Activated CD4-positive, alpha-beta memory T cell treated with anti-CD3 and anti-CD28 coated beads, Interleukin-2, amount 10 ng/mL, durations not matched to agents 7 days and 5 days (primary cell): Measurements from ENCODE around the gene RIT1. TPM values are rescaled to one million over a fixed set of nuclear protein-coding genes. Genes with fewer than 3 reads are reported as not detected.

ENCODE experiments used
- CTCF ChIA-PET: fragments of 350-600 bp; sonication (Branson Sonifier 250); formaldehyde crosslinking; loops from one replicate; lab custom pipeline; 2021; ENCODE audit warnings: antibody characterized with exemption, inconsistent platforms; lab: Charles Lee
- POLR2A ChIA-PET: fragments of 350-600 bp; sonication (Branson Sonifier 250); formaldehyde crosslinking; loops from one replicate; lab custom pipeline; 2021; ENCODE audit warnings: antibody characterized with exemption; lab: Charles Lee
- DNase-seq: peaks from one replicate; pipeline ENCODE4 v3.0.0-alpha.2; 2020
- H3K27ac Mint-ChIP-seq: one replicate; pipeline ENCODE4 v1.8.0; 2021; ENCODE audit warnings: mild to moderate bottlenecking, mixed read lengths
- H3K27me3 Mint-ChIP-seq: one replicate; pipeline ENCODE4 v1.8.0; 2021; ENCODE audit warnings: mixed read lengths
- H3K36me3 Mint-ChIP-seq: one replicate; pipeline ENCODE4 v1.8.0; 2021; ENCODE audit warnings: low read depth, mixed read lengths
- H3K4me1 Mint-ChIP-seq: one replicate; pipeline ENCODE4 v1.8.0; 2021; ENCODE audit warnings: mixed read lengths
- H3K4me3 Mint-ChIP-seq: one replicate; pipeline ENCODE4 v1.8.0; 2021; ENCODE audit warnings: mild to moderate bottlenecking, mixed read lengths
- H3K9me3 Mint-ChIP-seq: one replicate; pipeline ENCODE4 v1.8.0; 2021; ENCODE audit warnings: mixed read lengths
- total RNA-seq, 2 experiments: library from RNA; stranded (reverse); gene quantifications; one replicate each; pipeline ENCODE4 v1.2.3, GENCODE V29; 2021

Gene RIT1
- total RNA-seq, 2 experiments from 2014 or later = 25.0 to 30.9 TPM

- peak overlapping the region; percentile 67 for H3K27ac Mint-ChIP-seq
- CTCF ChIA-PET = interaction anchor here (0.8 to 2.1 kb wide), 6 partner anchors 8 to 122 kb away, joined by 3 to 10 read pairs (median 3); no protein-coding TSS in a partner anchor
- H3K4me3 Mint-ChIP-seq = no peak overlapping the region
- POLR2A ChIA-PET = interaction anchor here (0.8 to 5.4 kb wide), 7 partner anchors 10 to 45 kb away, joined by 3 to 67 read pairs (median 6); partner anchors contain the start of genes ARHGEF2 and KHDC4
- no peak for DNase-seq
- peaks cover 29% of the 10 kb centered on the region for H3K36me3 Mint-ChIP-seq
- no peaks in the 10 kb centered on the region for H3K27me3 Mint-ChIP-seq
- no peaks in the 10 kb centered on the region for H3K9me3 Mint-ChIP-seq
- peaks cover 69% of the 10 kb centered on the region for H3K4me1 Mint-ChIP-seq
Observed at GRCh38 chr1:155944444-155944799, 33.3 kb upstream of the RIT1 start.

GRCh38 chr1:155942578-155943141 is 31.5 kb upstream of the RIT1 start:
- DNase-seq = no peak
- H3K4me3 Mint-ChIP-seq = no peak overlapping the region
- POLR2A ChIA-PET = interaction anchor here (1.0 to 6.0 kb wide), 4 partner anchors 9 to 36 kb away, joined by 3 to 67 read pairs (median 40); partner anchors contain the start of genes ARHGEF2 and KHDC4

GRCh38 chr1:155941845-155942531 is 30.8 kb upstream of the RIT1 start:
- peaks cover 18% of the 10 kb centered on the region for H3K36me3 Mint-ChIP-seq
- H3K4me3 Mint-ChIP-seq = no peak overlapping the region
- peak overlapping the region; percentile 77 for H3K27ac Mint-ChIP-seq
- H3K27me3 Mint-ChIP-seq = no peaks in the 10 kb centered on the region
- CTCF ChIA-PET = interaction anchor here (0.8 to 1.8 kb wide), 2 partner anchors 8 to 15 kb away, joined by 4 to 8 read pairs; partner anchors contain the start of gene KHDC4
- DNase-seq = no peak
- H3K4me1 Mint-ChIP-seq = peaks cover 66% of the 10 kb centered on the region
- POLR2A ChIA-PET = interaction anchor here (4.5 to 6.0 kb wide), 3 partner anchors 8 to 37 kb away, joined by 18 to 67 read pairs (median 63); partner anchors contain the start of genes ARHGEF2 and KHDC4
- no peaks in the 10 kb centered on the region for H3K9me3 Mint-ChIP-seq

More at GRCh38 chr1:155942578-155943141, 31.5 kb upstream of the RIT1 start:
- CTCF ChIA-PET = interaction anchor here (0.8 to 2.1 kb wide), 4 partner anchors 8 to 124 kb away, joined by 3 to 10 read pairs (median 6); partner anchors contain the start of gene KHDC4
- Mint-ChIP-seq H3K9me3 (no peaks in the 10 kb centered on the region), H3K4me1 (peaks cover 72% of the 10 kb centered on the region), H3K36me3 (peaks cover 22% of the 10 kb centered on the region), H3K27me3 (no peaks in the 10 kb centered on the region), H3K27ac (peak overlapping the region; percentile 77)

- DNase-seq = no peak
- Mint-ChIP-seq H3K4me1 (peaks cover 59% of the 10 kb centered on the region), H3K27me3 (no peaks in the 10 kb centered on the region), H3K4me3 (no peak within 1 kb of the TSS), H3K9me3 (no peaks in the 10 kb centered on the region), H3K36me3 (peaks cover 10% of the 10 kb centered on the region), H3K27ac (peak within 1 kb of the TSS; percentile 77)
- ChIA-PET POLR2A (interaction anchor here (0.8 to 6.0 kb wide), 6 partner anchors 10 to 47 kb away, joined by 4 to 63 read pairs (median 12); partner anchors contain the start of gene ARHGEF2), CTCF (interaction anchor here (0.7 to 5.6 kb wide), 6 partner anchors 14 to 691 kb away, joined by 3 to 65 read pairs (median 4); partner anchors contain the start of gene ARHGEF2)
Observed at GRCh38 chr1:155940993-155941844, 30.1 kb upstream of the RIT1 start, which contains the start of gene RXFP4. TSS of gene RXFP4 (plus strand) at chr1:155941638. CDS start at chr1:155941710, 72 bp downstream.

GRCh38 chr1:155940482-155940992 is 29.4 kb upstream of the RIT1 start:
- H3K9me3 Mint-ChIP-seq = no peaks in the 10 kb centered on the region
- H3K27me3 Mint-ChIP-seq = no peaks in the 10 kb centered on the region
- H3K36me3 Mint-ChIP-seq = peaks cover 8% of the 10 kb centered on the region
- POLR2A ChIA-PET = interaction anchor here (0.8 to 6.0 kb wide), 7 partner anchors 11 to 48 kb away, joined by 3 to 63 read pairs (median 7); partner anchors contain the start of gene ARHGEF2
- no peak for DNase-seq
- H3K27ac Mint-ChIP-seq = peak overlapping the region; percentile 77
- no peak overlapping the region for H3K4me3 Mint-ChIP-seq
- peaks cover 57% of the 10 kb centered on the region for H3K4me1 Mint-ChIP-seq
- CTCF ChIA-PET = interaction anchor here (0.7 to 5.6 kb wide), 6 partner anchors 13 to 690 kb away, joined by 3 to 65 read pairs (median 4); partner anchors contain the start of gene ARHGEF2

GRCh38 chr1:155938220-155938627 is 27.1 kb upstream of the RIT1 start:
- CTCF ChIA-PET = interaction anchor here (0.6 to 5.6 kb wide), 19 partner anchors 10 to 712 kb away, joined by 3 to 65 read pairs (median 4); partner anchors contain the start of gene ARHGEF2
- DNase-seq = peak; percentile 46
- Mint-ChIP-seq H3K9me3 (no peaks in the 10 kb centered on the region), H3K4me1 (peaks cover 46% of the 10 kb centered on the region), H3K4me3 (no peak overlapping the region), H3K36me3 (no peaks in the 10 kb centered on the region), H3K27ac (no peak overlapping the region), H3K27me3 (no peaks in the 10 kb centered on the region)
- POLR2A ChIA-PET = interaction anchor here (0.7 to 6.0 kb wide), 7 partner anchors 14 to 127 kb away, joined by 3 to 63 read pairs (median 4); partner anchors contain the start of gene ARHGEF2

GRCh38 chr1:155934936-155935590 is 23.9 kb upstream of the RIT1 start:
- Mint-ChIP-seq H3K36me3 (peaks cover 24% of the 10 kb centered on the region), H3K4me1 (peaks cover 45% of the 10 kb centered on the region), H3K27ac (no peak overlapping the region), H3K27me3 (no peaks in the 10 kb centered on the region), H3K9me3 (no peaks in the 10 kb centered on the region), H3K4me3 (no peak overlapping the region)
- no peak for DNase-seq
- ChIA-PET CTCF (interaction anchor here (0.5 to 6.8 kb wide), 13 partner anchors 8 to 192 kb away, joined by 3 to 61 read pairs (median 7); partner anchors contain the start of genes ARHGEF2 and SYT11), POLR2A (interaction anchor here (0.7 to 4.4 kb wide), 21 partner anchors 9 to 194 kb away, joined by 3 to 68 read pairs (median 5); partner anchors contain the start of genes ARHGEF2, GON4L, RIT1 and SSR2)

GRCh38 chr1:155934097-155934935 is 23.2 kb upstream of the RIT1 start, which contains the start of gene KHDC4:
TSS of gene KHDC4 (minus strand) at chr1:155934413. CDS start at chr1:155934373, 40 bp downstream.
- POLR2A ChIA-PET = interaction anchor here (0.6 to 4.4 kb wide), 31 partner anchors 10 to 397 kb away, joined by 3 to 68 read pairs (median 5); partner anchors contain the start of genes ARHGEF2, GON4L, RIT1 and SMG5
- Mint-ChIP-seq H3K4me1 (peaks cover 45% of the 10 kb centered on the region), H3K27ac (no peak within 1 kb of the TSS), H3K27me3 (no peaks in the 10 kb centered on the region), H3K9me3 (no peaks in the 10 kb centered on the region), H3K4me3 (no peak within 1 kb of the TSS), H3K36me3 (peaks cover 29% of the 10 kb centered on the region)
- CTCF ChIA-PET = interaction anchor here (0.5 to 6.8 kb wide), 15 partner anchors 9 to 193 kb away, joined by 3 to 61 read pairs (median 4); partner anchors contain the start of genes ARHGEF2 and SYT11
- peak; percentile 97 for DNase-seq

GRCh38 chr1:155933591-155934096 is 22.5 kb upstream of the RIT1 start:
- POLR2A ChIA-PET = interaction anchor here (0.6 to 4.4 kb wide), 29 partner anchors 10 to 571 kb away, joined by 3 to 68 read pairs (median 5); partner anchors contain the start of genes ARHGEF2, GON4L, RIT1 and SMG5
- no peak for DNase-seq
- no peak overlapping the region for H3K27ac Mint-ChIP-seq
- H3K4me3 Mint-ChIP-seq = no peak overlapping the region
- no peaks in the 10 kb centered on the region for H3K27me3 Mint-ChIP-seq
- peaks cover 50% of the 10 kb centered on the region for H3K4me1 Mint-ChIP-seq
- peaks cover 34% of the 10 kb centered on the region for H3K36me3 Mint-ChIP-seq
- CTCF ChIA-PET = interaction anchor here (0.9 to 6.8 kb wide), 12 partner anchors 9 to 133 kb away, joined by 3 to 61 read pairs (median 4); no protein-coding TSS in a partner anchor
- H3K9me3 Mint-ChIP-seq = no peaks in the 10 kb centered on the region

- Mint-ChIP-seq H3K36me3 (peaks cover 44% of the 10 kb centered on the region), H3K27ac (peak overlapping the region; percentile 41), H3K9me3 (no peaks in the 10 kb centered on the region), H3K4me1 (peaks cover 48% of the 10 kb centered on the region), H3K27me3 (no peaks in the 10 kb centered on the region), H3K4me3 (peak overlapping the region; percentile 58)
- ChIA-PET CTCF (interaction anchor here (0.5 to 6.8 kb wide), 11 partner anchors 9 to 782 kb away, joined by 3 to 61 read pairs (median 4); no protein-coding TSS in a partner anchor), POLR2A (interaction anchor here (0.6 to 4.4 kb wide), 10 partner anchors 12 to 566 kb away, joined by 3 to 68 read pairs (median 6); partner anchors contain the start of genes ARHGEF2, GON4L and SYT11)
- no peak for DNase-seq
Observed at GRCh38 chr1:155932487-155932886, 21.3 kb upstream of the RIT1 start.
